ENCODE data around the gene SMYD2. TPM values are rescaled to one million over a fixed set of nuclear protein-coding genes. Genes with fewer than 3 reads are reported as not detected.

Gene SMYD2
- total RNA-seq, 2 donors from 2014 or later, result 13.8 to 22.4 TPM

- no peak overlapping the region for H3K27ac ChIP-seq (ENCODE audit: low read depth, low read length)
- TF ChIP-seq, protein P1, sequence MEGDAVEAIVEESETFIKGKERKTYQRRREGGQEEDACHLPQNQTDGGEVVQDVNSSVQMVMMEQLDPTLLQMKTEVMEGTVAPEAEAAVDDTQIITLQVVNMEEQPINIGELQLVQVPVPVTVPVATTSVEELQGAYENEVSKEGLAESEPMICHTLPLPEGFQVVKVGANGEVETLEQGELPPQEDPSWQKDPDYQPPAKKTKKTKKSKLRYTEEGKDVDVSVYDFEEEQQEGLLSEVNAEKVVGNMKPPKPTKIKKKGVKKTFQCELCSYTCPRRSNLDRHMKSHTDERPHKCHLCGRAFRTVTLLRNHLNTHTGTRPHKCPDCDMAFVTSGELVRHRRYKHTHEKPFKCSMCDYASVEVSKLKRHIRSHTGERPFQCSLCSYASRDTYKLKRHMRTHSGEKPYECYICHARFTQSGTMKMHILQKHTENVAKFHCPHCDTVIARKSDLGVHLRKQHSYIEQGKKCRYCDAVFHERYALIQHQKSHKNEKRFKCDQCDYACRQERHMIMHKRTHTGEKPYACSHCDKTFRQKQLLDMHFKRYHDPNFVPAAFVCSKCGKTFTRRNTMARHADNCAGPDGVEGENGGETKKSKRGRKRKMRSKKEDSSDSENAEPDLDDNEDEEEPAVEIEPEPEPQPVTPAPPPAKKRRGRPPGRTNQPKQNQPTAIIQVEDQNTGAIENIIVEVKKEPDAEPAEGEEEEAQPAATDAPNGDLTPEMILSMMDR (conservative IDR thresholded peaks at IDR 0.05), result no peak
Measured at GRCh38 chr1:214360525-214361164, 79.7 kb downstream of the SMYD2 start.

DNA sequence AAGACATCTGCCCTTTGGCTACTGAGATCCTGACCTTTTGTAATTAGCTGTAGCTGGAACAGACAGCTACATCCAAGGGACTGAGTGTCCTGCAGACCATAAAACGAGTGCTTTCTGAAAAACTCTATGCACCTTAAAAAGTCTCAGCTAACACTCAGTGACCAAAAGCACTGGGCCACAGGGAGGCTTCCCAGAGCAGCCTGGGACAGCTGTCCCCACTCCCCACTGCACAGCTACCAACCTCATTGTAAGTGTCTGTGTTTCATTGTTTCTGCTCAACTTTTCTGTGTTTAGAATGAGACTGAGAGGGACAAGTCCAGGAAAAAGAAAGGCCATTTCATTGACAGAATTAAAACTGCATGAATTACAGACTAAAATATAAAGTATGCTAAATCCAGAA is 80.7 kb downstream of the SMYD2 start:
- Mint-ChIP-seq H3K27ac (no peak overlapping the region), H3K36me3 (ENCODE audit: low read depth) (peaks cover 74% of the 10 kb centered on the region), H3K4me3 (no peak overlapping the region), H3K4me1 (no peaks in the 10 kb centered on the region), H3K9me3 (no peaks in the 10 kb centered on the region), H3K27me3 (ENCODE audit: insufficient read depth) (no peaks in the 10 kb centered on the region)
- WGBS, 2 experiments (ENCODE audit: insufficient coverage in 1 of 2, insufficient read length in 1 of 2), result 67 to 89% methylated on average over 1 of the region's 1 CpG
- H3K27ac ChIP-seq (ENCODE audit: low read depth, low read length), result no peak overlapping the region
- H3K9me3 ChIP-seq (ENCODE audit: control insufficient read depth, low read length), result no peaks in the 10 kb centered on the region
- no peak overlapping the region for H3K4me3 ChIP-seq (ENCODE audit: low read length)
- TF ChIP-seq, protein P1 (conservative IDR thresholded peaks at IDR 0.05), result no peak
- no peaks in the 10 kb centered on the region for H3K4me1 ChIP-seq (ENCODE audit: control insufficient read depth, insufficient read depth, low read length)
- H3K9ac ChIP-seq (ENCODE audit: extremely low read depth, low read length, poor library complexity, severe bottlenecking), result no peak overlapping the region
- peaks cover 78% of the 10 kb centered on the region for H3K36me3 ChIP-seq (ENCODE audit: control insufficient read depth, insufficient read depth, low read length)
- DNase-seq, result peak; percentile 20
- H3K27me3 ChIP-seq (ENCODE audit: control insufficient read depth, insufficient read depth, low read length, poor library complexity, severe bottlenecking), result no peaks in the 10 kb centered on the region

More at GRCh38 chr1:214360525-214361164, 79.7 kb downstream of the SMYD2 start:
- WGBS, 2 experiments (ENCODE audit: insufficient coverage in 1 of 2, insufficient read length in 1 of 2), result 90 to 98% methylated on average over 2 to 3 of the region's 3 CpGs
- Histone ChIP-seq H3K9me3 (ENCODE audit: control insufficient read depth, low read length) (no peaks in the 10 kb centered on the region), H3K4me3 (ENCODE audit: low read length) (no peak overlapping the region), H3K9ac (ENCODE audit: extremely low read depth, low read length, poor library complexity, severe bottlenecking) (no peak overlapping the region), H3K4me1 (ENCODE audit: control insufficient read depth, insufficient read depth, low read length) (no peaks in the 10 kb centered on the region), H3K36me3 (ENCODE audit: control insufficient read depth, insufficient read depth, low read length) (peaks cover 81% of the 10 kb centered on the region), H3K27me3 (ENCODE audit: control insufficient read depth, insufficient read depth, low read length, poor library complexity, severe bottlenecking) (no peaks in the 10 kb centered on the region)
- no peaks in the 10 kb centered on the region for H3K9me3 Mint-ChIP-seq
- H3K4me3 Mint-ChIP-seq, result no peak overlapping the region
- no peaks in the 10 kb centered on the region for H3K4me1 Mint-ChIP-seq
- DNase-seq, result peak; percentile 5
- peaks cover 77% of the 10 kb centered on the region for H3K36me3 Mint-ChIP-seq (ENCODE audit: low read depth)
- H3K27ac Mint-ChIP-seq, result no peak overlapping the region
- no peaks in the 10 kb centered on the region for H3K27me3 Mint-ChIP-seq (ENCODE audit: insufficient read depth)

- TF ChIP-seq, protein P1 (conservative IDR thresholded peaks at IDR 0.05), result no peak
- no peaks in the 10 kb centered on the region for H3K9me3 Mint-ChIP-seq
- Histone ChIP-seq H3K27me3 (ENCODE audit: control insufficient read depth, insufficient read depth, low read length, poor library complexity, severe bottlenecking) (no peaks in the 10 kb centered on the region), H3K9me3 (ENCODE audit: control insufficient read depth, low read length) (no peaks in the 10 kb centered on the region), H3K4me3 (ENCODE audit: low read length) (no peak overlapping the region), H3K4me1 (ENCODE audit: control insufficient read depth, insufficient read depth, low read length) (no peaks in the 10 kb centered on the region), H3K9ac (ENCODE audit: extremely low read depth, low read length, poor library complexity, severe bottlenecking) (no peak overlapping the region), H3K27ac (ENCODE audit: low read depth, low read length) (no peak overlapping the region), H3K36me3 (ENCODE audit: control insufficient read depth, insufficient read depth, low read length) (peaks cover 76% of the 10 kb centered on the region)
- no peaks in the 10 kb centered on the region for H3K27me3 Mint-ChIP-seq (ENCODE audit: insufficient read depth)
- no peak overlapping the region for H3K27ac Mint-ChIP-seq
- DNase-seq, result peak; percentile 26
- WGBS, 2 experiments (ENCODE audit: insufficient coverage in 1 of 2, insufficient read length in 1 of 2), result 93 to 98% methylated on average over 6 to 9 of the region's 9 CpGs
- peaks cover 70% of the 10 kb centered on the region for H3K36me3 Mint-ChIP-seq (ENCODE audit: low read depth)
- H3K4me3 Mint-ChIP-seq, result no peak overlapping the region
- peaks cover 3% of the 10 kb centered on the region for H3K4me1 Mint-ChIP-seq
Measured at GRCh38 chr1:214362188-214362882, 81.4 kb downstream of the SMYD2 start.

All from endodermal cell (in vitro differentiated cells).